ENCODE results near the gene KCNQ2. TPM values are rescaled to one million over a fixed set of nuclear protein-coding genes. Genes with fewer than 3 reads are reported as not detected.

KCNQ2 gene
- total and polyA plus RNA-seq, 10 of the 15 experiments (the other 5 are each of a cell fraction or from before 2014, with no cell fraction given) = 0.06 to 0.49 (median 0.26) TPM; not detected in 7

- Histone ChIP-seq H3K4me2 (ENCODE audit: control insufficient read depth, insufficient read depth) (no peak overlapping the region), H3K4me1 (ENCODE audit: control insufficient read depth, insufficient read depth, low read length) (no peaks in the 10 kb centered on the region), H3K27me3 (replicated peaks in 1 of 2; ENCODE audit: control insufficient read depth in 2 of 2, insufficient read depth in 2 of 2, low read length in 1 of 2) (no peaks in the 10 kb centered on the region; a peak in 1 of 4 replicates), H3K36me3 (ENCODE audit: control insufficient read depth in 2 of 2, insufficient read depth in 2 of 2, low read length in 1 of 2) (no peaks in the 10 kb centered on the region), H3K4me3 (no peak overlapping the region), H3K79me2 (ENCODE audit: control insufficient read depth, insufficient read depth, low read length) (no peaks in the 10 kb centered on the region), H3K27ac (ENCODE audit: control insufficient read depth, insufficient read depth) (no peak overlapping the region), H3K9ac (ENCODE audit: control insufficient read depth, insufficient read depth, low read length) (no peak overlapping the region), H4K20me1 (ENCODE audit: control insufficient read depth, insufficient read depth) (no peaks in the 10 kb centered on the region), H2AFZ (ENCODE audit: control insufficient read depth, low read depth, low read length) (no peak overlapping the region), H3K9me3 (replicated peaks; ENCODE audit: control insufficient read depth, insufficient read depth, low read length) (no peaks in the 10 kb centered on the region)
- BruUV-seq (replicated peaks) = no TSS peak
- intact Hi-C loops (cut with micrococcal nuclease; ENCODE audit: unreplicated experiment) (no loop called here), in situ Hi-C loops (cut with MboI) (no loop called here)
- ChIA-PET CTCF (no interaction called here), RAD21 (ENCODE audit: unreplicated experiment) (no interaction called here), POLR2A (no interaction called here), SMC1A (ENCODE audit: uncharacterized antibody, unreplicated experiment) (no interaction called here)
- ATAC-seq (no peak), DNase-seq (ENCODE audit: low read depth, low spot score) (no peak), FAIRE-seq (no peak)
- 31% methylated on average over 16 of the region's 20 CpGs for WGBS (ENCODE audit: insufficient coverage, insufficient replicate concordance, low lambda C conversion rate, missing lambda C conversion rate)
- TF ChIP-seq EZH2 (IDR thresholded peaks at IDR 0.05; ENCODE audit: borderline replicate concordance, control insufficient read depth, low read depth, low read length) (no peak), NFXL1 (IDR thresholded peaks at IDR 0.05; ENCODE audit: borderline replicate concordance) (no peak), CBX5 (IDR thresholded peaks at IDR 0.05; ENCODE audit: low read depth) (no peak), ATF3 (IDR thresholded peaks at IDR 0.05; ENCODE audit: borderline replicate concordance, extremely low read depth, low read depth, low read length) (no peak), SIN3A (IDR thresholded peaks at IDR 0.05; ENCODE audit: low read depth, low read length) (no peak), BHLHE40 (IDR thresholded peaks at IDR 0.05; ENCODE audit: borderline replicate concordance in 1 of 2, low read depth in 2 of 2, low read length in 1 of 2) (no peak), BRCA1 (IDR thresholded peaks at IDR 0.05; ENCODE audit: low read depth, low read length) (no peak), GATAD2B (conservative IDR thresholded peaks at IDR 0.05; ENCODE audit: low read depth) (no peak), NR2F1 (conservative IDR thresholded peaks at IDR 0.05) (no peak), ZBTB4 (CRISPR knock-in tag; IDR thresholded peaks at IDR 0.05) (no peak), BMI1 (IDR thresholded peaks at IDR 0.05; ENCODE audit: borderline replicate concordance) (no peak), ZNF592 (IDR thresholded peaks at IDR 0.05) (no peak), RCOR1 (conservative IDR thresholded peaks at IDR 0.05; ENCODE audit: low read depth, low read length) (no peak), NBN (IDR thresholded peaks at IDR 0.05) (no peak)
These were observed 107.5 kb downstream of the KCNQ2 start for GRCh38 chr20:63364801-63365585.
